AG20443 (cell line): Measurements from ENCODE around the gene SYNE2.
"Not testable (repeated sequence)": the region's sequence is repeated elsewhere in the genome, so short reads cannot be mapped to it uniquely, and the experiment has no call there.

ENCODE experiments used
- DNase-seq: peaks from one replicate; pipeline ENCODE4 v3.0.0; 2012; ENCODE audit warnings: low spot score, mixed read lengths

The SYNE2 gene, protein sequence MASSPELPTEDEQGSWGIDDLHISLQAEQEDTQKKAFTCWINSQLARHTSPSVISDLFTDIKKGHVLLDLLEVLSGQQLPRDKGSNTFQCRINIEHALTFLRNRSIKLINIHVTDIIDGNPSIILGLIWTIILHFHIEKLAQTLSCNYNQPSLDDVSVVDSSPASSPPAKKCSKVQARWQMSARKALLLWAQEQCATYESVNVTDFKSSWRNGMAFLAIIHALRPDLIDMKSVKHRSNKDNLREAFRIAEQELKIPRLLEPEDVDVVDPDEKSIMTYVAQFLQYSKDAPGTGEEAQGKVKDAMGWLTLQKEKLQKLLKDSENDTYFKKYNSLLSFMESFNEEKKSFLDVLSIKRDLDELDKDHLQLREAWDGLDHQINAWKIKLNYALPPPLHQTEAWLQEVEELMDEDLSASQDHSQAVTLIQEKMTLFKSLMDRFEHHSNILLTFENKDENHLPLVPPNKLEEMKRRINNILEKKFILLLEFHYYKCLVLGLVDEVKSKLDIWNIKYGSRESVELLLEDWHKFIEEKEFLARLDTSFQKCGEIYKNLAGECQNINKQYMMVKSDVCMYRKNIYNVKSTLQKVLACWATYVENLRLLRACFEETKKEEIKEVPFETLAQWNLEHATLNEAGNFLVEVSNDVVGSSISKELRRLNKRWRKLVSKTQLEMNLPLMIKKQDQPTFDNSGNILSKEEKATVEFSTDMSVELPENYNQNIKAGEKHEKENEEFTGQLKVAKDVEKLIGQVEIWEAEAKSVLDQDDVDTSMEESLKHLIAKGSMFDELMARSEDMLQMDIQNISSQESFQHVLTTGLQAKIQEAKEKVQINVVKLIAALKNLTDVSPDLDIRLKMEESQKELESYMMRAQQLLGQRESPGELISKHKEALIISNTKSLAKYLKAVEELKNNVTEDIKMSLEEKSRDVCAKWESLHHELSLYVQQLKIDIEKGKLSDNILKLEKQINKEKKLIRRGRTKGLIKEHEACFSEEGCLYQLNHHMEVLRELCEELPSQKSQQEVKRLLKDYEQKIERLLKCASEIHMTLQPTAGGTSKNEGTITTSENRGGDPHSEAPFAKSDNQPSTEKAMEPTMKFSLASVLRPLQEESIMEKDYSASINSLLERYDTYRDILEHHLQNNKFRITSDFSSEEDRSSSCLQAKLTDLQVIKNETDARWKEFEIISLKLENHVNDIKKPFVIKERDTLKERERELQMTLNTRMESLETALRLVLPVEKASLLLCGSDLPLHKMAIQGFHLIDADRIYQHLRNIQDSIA (N-terminal part only)

DNA sequence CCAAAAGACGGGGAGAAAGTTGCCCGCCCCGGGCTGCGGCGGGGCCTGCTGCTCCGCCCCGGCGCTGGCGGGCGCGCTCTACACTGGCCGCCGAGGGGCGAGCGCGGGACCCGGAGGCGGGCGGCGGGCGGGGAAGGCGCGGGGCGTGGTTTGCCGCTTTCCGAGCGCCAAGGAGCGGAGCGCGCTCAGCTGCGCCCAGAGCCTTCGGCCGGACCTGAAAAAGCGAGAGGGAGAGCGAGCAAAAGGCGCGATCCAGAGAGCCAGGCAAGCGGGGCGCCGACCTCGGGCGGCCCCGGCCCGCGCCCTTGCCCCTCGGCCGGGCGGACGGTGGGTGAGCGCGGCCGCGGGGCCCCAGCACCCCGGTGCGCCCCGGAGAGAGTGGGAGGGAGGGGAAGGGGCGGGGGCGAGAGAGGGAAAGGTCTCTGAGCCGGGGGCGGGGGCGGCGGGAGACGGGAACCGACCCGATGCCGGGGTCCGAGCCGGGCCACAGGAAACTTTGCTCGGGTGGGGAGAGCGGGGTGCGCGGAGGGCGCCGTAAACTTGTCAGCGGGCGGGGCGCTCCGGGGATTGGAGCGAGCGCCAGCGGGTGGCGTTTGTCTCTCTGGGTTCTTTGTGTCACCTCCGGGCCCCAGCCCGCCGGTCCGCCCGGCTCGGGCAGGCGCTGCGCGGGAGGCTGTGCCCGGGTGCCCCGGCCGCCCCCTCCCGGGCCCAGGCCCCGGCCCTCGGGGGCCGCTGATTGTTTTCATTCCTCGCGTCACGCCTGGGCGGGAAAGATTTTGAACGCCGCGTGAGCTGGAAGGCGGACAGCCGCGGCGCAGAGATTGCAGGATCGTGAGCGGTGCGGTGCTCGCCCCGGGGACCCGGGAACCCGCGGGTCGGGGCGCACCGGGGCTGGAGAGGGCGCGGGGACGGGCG, at the start of gene SYNE2:
TSS of gene SYNE2 (plus strand) at position 188 of the 915 bp plus-strand sequence. CDS start 56,145 bp downstream, outside the sequence.
- DNase-seq, result peak; percentile 95

- DNase-seq, result not testable (repeated sequence)
Observed at GRCh38 chr14:63803221-63803791, 49.5 kb upstream of the SYNE2 start.

- DNase-seq, result not testable (repeated sequence)
Observed at GRCh38 chr14:63806064-63806463, 46.7 kb upstream of the SYNE2 start.

- not testable (repeated sequence) for DNase-seq
Observed at GRCh38 chr14:63811692-63812091, 41.1 kb upstream of the SYNE2 start.

- DNase-seq, result no peak
Observed at GRCh38 chr14:63833728-63834127, 19.1 kb upstream of the SYNE2 start.

- DNase-seq, result no peak
Observed at GRCh38 chr14:63840981-63841380, 11.8 kb upstream of the SYNE2 start.

DNA sequence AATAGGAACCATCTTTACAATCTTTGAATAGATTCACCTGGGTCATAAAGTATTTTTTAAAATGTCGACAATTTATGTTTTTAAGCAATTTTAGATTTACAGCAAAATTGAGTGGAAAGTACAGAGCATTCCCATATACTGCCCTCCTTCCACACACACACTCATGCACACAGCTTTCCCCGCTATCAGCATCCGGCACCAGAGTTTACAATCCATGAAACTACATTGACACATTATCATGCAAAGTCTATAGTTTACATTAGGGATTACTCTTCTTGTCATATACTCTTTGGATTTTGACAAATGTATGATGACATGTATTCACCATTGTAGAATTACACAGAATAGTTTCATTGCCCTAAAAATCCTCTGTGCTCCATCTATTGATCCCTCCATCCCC, 9.0 kb upstream of the SYNE2 start:
- no peak for DNase-seq

- no peak for DNase-seq
Observed at GRCh38 chr14:63848890-63849289, 3.9 kb upstream of the SYNE2 start.

DNA sequence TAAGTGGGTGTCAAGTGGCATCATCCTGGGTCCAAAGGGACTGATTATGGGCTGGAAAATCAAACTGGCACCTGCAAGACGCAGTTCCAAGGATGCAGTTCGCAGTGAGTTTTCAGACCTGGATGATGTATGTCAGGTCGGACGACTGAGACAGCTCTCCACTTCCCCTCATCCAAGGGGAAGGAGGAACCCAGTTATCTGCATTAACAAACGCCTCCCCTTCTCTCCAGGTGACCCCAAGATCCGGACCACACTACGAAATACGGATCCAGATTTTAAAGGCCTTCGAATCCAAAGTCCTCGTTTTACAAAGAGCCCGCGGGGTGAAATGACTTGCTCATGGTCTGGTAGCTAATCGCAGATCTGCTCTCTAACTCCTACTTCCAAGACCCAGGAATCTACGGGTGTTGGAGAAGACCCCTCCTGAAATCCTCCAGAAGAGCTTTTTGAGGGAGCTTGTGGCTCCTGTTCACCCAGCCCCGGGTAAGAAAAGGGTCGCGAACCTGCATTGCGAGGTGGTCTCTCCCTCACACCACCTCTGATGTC, 460 bp upstream of the SYNE2 start:
- peak; percentile 22 for DNase-seq

GRCh38 chr14:63853831-63854293, 1.1 kb downstream of the SYNE2 start:
- peak; percentile 62 for DNase-seq

DNA sequence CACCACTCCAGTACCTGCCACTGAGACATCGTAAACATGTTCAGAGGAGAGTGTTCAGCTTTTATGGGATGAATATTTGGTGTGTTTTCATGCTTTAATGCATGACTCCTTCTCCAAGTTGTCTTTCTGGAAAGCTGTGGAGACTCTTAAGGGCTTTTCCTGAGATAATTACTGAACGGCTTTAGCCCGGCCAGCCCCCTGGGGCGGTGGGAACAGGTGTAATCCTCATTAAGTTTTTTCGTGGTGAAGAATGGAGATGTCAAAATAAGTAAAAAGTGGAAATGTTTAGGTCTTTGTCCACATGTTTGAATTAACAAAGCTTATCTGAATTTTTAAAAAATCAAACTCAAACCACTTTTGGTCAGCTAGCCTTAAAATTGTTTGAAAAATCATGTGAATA, 1.5 kb downstream of the SYNE2 start:
- no peak for DNase-seq

GRCh38 chr14:63855281-63855680, 2.5 kb downstream of the SYNE2 start:
- no peak for DNase-seq

GRCh38 chr14:63857466-63858030, 4.7 kb downstream of the SYNE2 start:
- DNase-seq, result no peak

DNA sequence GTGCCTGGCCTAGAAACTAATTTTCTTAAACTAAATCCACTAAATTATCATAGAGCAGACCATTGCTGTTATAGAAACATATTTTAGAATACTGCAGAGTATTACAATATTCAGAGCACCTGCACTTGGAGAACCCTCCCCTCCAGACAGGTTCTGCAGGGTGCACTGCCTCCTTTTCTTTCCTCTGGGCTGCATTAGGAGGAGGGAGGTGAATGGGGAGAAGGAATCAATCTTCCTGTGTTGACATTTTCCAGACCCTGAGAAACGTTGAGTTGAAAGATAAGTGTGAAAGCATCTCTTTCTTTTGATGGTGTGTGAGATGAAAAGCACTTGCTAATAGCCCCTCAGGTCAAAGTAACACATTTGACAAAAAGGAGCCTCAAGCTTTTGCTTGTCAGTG, 7.3 kb downstream of the SYNE2 start:
- no peak for DNase-seq

DNA sequence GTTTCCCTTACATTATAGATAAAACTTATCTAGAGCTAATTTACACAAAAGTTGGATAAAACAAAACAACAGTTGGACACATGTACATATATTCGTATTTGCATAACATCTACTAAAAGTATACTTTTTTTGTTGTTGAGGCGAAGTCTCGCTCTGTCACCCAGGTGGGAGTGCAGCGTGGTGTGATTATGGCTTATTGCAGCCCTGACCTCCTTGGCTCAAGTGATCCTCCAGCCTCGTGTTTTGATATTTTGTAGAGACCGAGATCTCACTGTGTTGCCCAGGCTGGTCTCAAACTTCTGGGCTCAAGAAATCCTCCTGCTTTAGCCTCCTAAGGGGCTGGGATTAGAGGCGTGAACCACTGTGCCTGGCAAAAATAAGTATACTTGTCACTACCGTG, 9.4 kb downstream of the SYNE2 start:
- DNase-seq, result no peak

DNA sequence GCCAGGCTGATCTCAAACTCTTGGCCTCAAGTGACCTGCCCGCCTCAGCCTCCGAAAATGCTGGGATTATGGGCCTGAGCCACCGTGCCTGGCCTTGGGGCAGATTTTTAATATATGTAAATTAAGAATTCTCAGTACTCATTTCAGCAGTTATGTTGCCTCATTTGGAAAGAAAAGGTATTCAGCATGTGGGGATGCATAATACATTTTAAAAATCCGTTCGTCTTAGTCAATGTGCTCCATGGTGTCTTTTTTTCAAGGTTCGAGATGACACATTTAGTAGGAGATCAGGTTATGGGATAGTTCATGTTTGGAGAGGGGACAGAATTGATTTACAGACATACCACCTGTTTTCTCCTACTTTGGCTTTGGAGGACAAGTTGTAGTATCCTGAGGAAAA, 10.2 kb downstream of the SYNE2 start:
- no peak for DNase-seq

DNA sequence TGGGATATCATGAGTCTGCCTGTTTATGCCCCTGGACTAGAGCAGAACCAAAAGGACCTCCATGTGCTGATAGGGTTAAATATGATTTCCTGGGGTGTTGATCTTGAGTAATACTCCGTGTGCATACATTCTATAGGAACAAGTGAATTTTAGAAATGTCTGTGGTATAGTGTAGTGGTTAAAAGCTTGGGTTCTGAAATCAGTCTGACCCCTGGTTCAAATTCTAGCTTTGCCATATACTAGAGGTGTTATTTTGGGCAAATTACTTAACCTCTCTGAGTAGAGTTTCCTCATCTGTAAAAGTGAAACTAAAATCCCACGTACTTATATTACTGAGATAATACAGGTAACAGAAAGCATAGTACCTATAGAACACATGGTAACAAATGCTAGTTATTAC, 12.0 kb downstream of the SYNE2 start:
- DNase-seq, result not testable (repeated sequence)

DNA sequence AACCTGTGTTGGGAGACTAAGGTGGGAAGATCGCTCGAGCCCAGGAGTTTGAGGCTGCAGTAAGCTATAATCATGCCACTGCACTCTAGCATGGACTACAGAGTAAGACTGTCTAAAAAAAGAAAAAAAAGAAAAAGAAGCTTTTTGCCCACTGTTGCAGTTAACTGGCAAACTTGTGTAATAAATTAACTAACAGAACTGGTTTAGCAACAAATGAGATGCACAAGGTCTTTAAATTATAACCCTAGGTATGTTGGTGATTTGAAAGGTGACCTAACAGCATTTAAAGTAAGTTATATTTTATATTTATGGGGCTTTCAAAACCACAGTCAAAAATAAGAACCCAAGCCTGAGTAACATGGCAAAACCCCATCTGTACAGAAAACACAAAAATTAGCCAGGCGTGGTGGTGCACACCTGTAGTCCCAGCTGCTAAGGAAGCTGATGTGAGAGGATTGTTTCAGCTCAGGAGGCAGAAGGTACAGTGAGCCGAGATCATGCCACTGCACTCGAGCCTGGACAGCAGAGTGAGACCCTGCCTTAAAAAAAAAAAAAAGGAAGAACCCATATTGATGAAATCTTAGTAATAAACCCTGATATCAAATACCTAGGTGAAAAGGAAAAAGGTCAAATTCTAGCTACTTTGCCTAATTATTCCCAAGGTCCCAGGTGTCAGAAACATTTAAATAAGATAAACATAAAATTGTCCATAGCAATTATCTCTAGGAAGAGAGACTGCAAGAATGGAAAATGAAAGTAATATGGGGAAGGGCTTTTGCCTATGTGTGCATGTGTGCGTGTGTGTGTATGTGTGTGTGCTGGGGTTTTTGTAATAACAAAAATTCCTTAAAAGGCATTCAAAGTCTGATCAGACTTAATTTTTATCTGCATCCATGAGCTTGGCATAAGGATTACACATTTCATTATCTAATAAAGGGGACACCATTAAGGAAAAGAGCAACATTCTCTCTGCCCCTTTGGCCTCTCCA, 15.4 kb downstream of the SYNE2 start:
- no peak for DNase-seq
